HEK293 (cell line): ENCODE results near the gene CDKAL1.

ENCODE experiments used
- CTCF ChIA-PET: fragments of 350-600 bp; formaldehyde crosslinking; extraction: SDS; loops from one replicate; lab custom pipeline; 2021; ENCODE audit warnings: antibody characterized with exemption; lab: Yijun Ruan, JAX
- POLR2A ChIA-PET: fragments of 300-600 bp; formaldehyde crosslinking; extraction: SDS; loops from one replicate; lab custom pipeline; 2020; ENCODE audit warnings: antibody characterized with exemption, inconsistent platforms; lab: Yijun Ruan, JAX
- H3K27ac ChIP-seq: fragments of 200-500 bp; sonication (Bioruptor generic); 2 replicates; pipeline ENCODE4 v1.5.1; 2014; ENCODE audit warnings: low read depth, low read length, control low read depth, inconsistent platforms; ENCODE audit errors: extremely low read depth
- H3K36me3 ChIP-seq, 2 experiments: fragments of 200-500 bp in 1 of 2; sonication (Bioruptor generic) in 1 of 2; 1 replicate in 1 of 2; 2 replicates in 1 of 2; pipeline ENCODE4 v1.5.1; 2014 to 2017; ENCODE audit warnings: inconsistent platforms in 2 of 2, low read length in 2 of 2; ENCODE audit not compliant: control insufficient read depth in 2 of 2, insufficient read depth in 1 of 2
- H3K4me1 ChIP-seq: fragments of 200-500 bp; sonication (Bioruptor generic); 2 replicates; pipeline ENCODE4 v1.5.1; 2014; ENCODE audit warnings: mild to moderate bottlenecking, low read length, inconsistent platforms; ENCODE audit not compliant: control insufficient read depth, insufficient read depth
- H3K4me3 ChIP-seq: 2 replicates; pipeline ENCODE4 v1.5.1; 2011; ENCODE audit warnings: low read depth, mild to moderate bottlenecking, control low read depth, low read length, moderate library complexity
- H3K9me3 ChIP-seq: fragments of 200-500 bp; sonication (Bioruptor generic); 2 replicates; pipeline ENCODE4 v1.5.1; 2014; ENCODE audit warnings: low read depth, low read length, inconsistent platforms; ENCODE audit not compliant: control insufficient read depth, insufficient read depth
- BCL11A ChIP-seq: fragments of 450-650 bp; formaldehyde crosslinking; IDR thresholded peaks from 2 replicates; pipeline ENCODE4 v1.5.1; 2016; ENCODE audit warnings: low read depth, missing biosample characterization, missing genetic modification characterization
- EGR2 ChIP-seq: fragments of 450-650 bp; formaldehyde crosslinking; IDR thresholded peaks from 2 replicates; pipeline ENCODE4 v1.5.1; 2016; ENCODE audit warnings: low read depth, missing biosample characterization, missing genetic modification characterization
- HOXA7 ChIP-seq: sonication (generic); formaldehyde crosslinking; IDR thresholded peaks from 2 replicates; pipeline ENCODE4 v1.8.1; 2022; ENCODE audit warnings: missing genetic modification reagents, borderline replicate concordance
- RBAK ChIP-seq: fragments of 450-650 bp; formaldehyde crosslinking; IDR thresholded peaks from 2 replicates; pipeline ENCODE4 v1.5.1; 2016; ENCODE audit warnings: missing biosample characterization, missing genetic modification characterization
- ZNF155 ChIP-seq: fragments of 450-650 bp; formaldehyde crosslinking; IDR thresholded peaks from 2 replicates; pipeline ENCODE4 v1.5.1; 2016; ENCODE audit warnings: missing biosample characterization, missing genetic modification characterization
- ZNF184 ChIP-seq: fragments of 450-650 bp; IDR thresholded peaks from 2 replicates; pipeline ENCODE4 v1.5.1; 2018; ENCODE audit warnings: missing biosample characterization, mild to moderate bottlenecking, missing genetic modification characterization
- ZNF202 ChIP-seq: fragments of 450-650 bp; formaldehyde crosslinking; IDR thresholded peaks from 2 replicates; pipeline ENCODE4 v1.5.1; 2016; ENCODE audit warnings: missing biosample characterization, missing genetic modification characterization, borderline replicate concordance
- ZNF266 ChIP-seq: fragments of 450-650 bp; formaldehyde crosslinking; IDR thresholded peaks from 2 replicates; pipeline ENCODE4 v1.5.1; 2016; ENCODE audit warnings: missing biosample characterization, missing genetic modification characterization, low read depth
- ZNF335 ChIP-seq: fragments of 450-650 bp; formaldehyde crosslinking; conservative IDR thresholded peaks from 2 replicates; pipeline ENCODE4 v1.5.1; 2016; ENCODE audit warnings: missing biosample characterization, missing genetic modification characterization
- ZNF514 ChIP-seq: fragments of 450-650 bp; formaldehyde crosslinking; IDR thresholded peaks from 2 replicates; pipeline ENCODE4 v1.5.1; 2016; ENCODE audit warnings: missing biosample characterization, missing genetic modification characterization
- ZNF521 ChIP-seq: fragments of 450-650 bp; formaldehyde crosslinking; IDR thresholded peaks from 2 replicates; pipeline ENCODE4 v1.5.1; 2017; ENCODE audit warnings: missing biosample characterization, mild to moderate bottlenecking, missing genetic modification characterization
- ZNF530 ChIP-seq: fragments of 450-650 bp; formaldehyde crosslinking; IDR thresholded peaks from 2 replicates; pipeline ENCODE4 v1.5.1; 2016; ENCODE audit warnings: low read depth, missing biosample characterization, missing genetic modification characterization
- ZNF561 ChIP-seq: fragments of 450-650 bp; IDR thresholded peaks from 2 replicates; pipeline ENCODE4 v1.5.1; 2018; ENCODE audit warnings: missing biosample characterization, missing genetic modification characterization, borderline replicate concordance
- ZNF571 ChIP-seq: fragments of 450-650 bp; formaldehyde crosslinking; IDR thresholded peaks from 2 replicates; pipeline ENCODE4 v1.5.0; 2017; ENCODE audit warnings: missing biosample characterization, missing genetic modification characterization
- ZNF610 ChIP-seq: fragments of 450-650 bp; formaldehyde crosslinking; IDR thresholded peaks from 2 replicates; pipeline ENCODE4 v1.5.1; 2016; ENCODE audit warnings: missing biosample characterization, missing genetic modification characterization, borderline replicate concordance
- ZNF660 ChIP-seq: fragments of 450-650 bp; IDR thresholded peaks from 2 replicates; pipeline ENCODE4 v1.5.1; 2018; ENCODE audit warnings: missing biosample characterization, mild to moderate bottlenecking, missing genetic modification characterization
- ZNF76 ChIP-seq: fragments of 450-650 bp; formaldehyde crosslinking; IDR thresholded peaks from 2 replicates; pipeline ENCODE4; 2016; ENCODE audit warnings: low read depth, missing biosample characterization, missing genetic modification characterization, borderline replicate concordance
- TF ChIP-seq, protein P1 (sequence below): fragments of 450-650 bp; formaldehyde crosslinking; IDR thresholded peaks from 2 replicates; pipeline ENCODE4 v1.5.1; 2017; ENCODE audit warnings: missing biosample characterization, missing genetic modification characterization
- TF ChIP-seq, protein P2 (sequence below): fragments of 450-650 bp; formaldehyde crosslinking; conservative IDR thresholded peaks from 2 replicates; pipeline ENCODE4 v1.5.1; 2016; ENCODE audit warnings: low read depth, missing biosample characterization, missing genetic modification characterization

Gene CDKAL1

DNA sequence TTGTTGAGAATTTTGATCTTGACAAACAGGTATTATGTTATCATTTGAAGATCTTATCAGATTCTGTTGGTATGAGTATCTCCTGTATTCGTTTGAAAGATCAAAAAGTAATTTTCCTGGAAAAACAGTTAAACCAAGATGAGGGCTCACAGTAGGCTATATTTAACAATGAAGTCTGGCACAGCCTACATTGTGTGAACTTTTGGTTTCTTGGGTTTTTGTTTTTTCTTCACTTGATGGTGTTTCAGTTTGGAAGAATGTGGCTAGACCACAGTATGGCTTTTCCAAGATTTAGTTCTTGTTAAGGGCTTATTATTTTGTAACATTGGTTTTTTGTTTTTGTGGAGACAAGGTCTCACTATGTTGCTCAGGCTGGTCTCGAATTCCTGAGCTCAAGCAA, 306.4 kb downstream of the CDKAL1 start:
- no peaks in the 10 kb centered on the region for H3K9me3 ChIP-seq
- no peak overlapping the region for H3K4me3 ChIP-seq
- no peaks in the 10 kb centered on the region for H3K4me1 ChIP-seq
- no peaks in the 10 kb centered on the region for H3K36me3 ChIP-seq
- ChIA-PET CTCF (interaction anchor here (1.0 kb wide), 1 partner anchor 127 kb away, joined by 3 read pairs; no protein-coding TSS in a partner anchor), POLR2A (no interaction called here)
- H3K27ac ChIP-seq, result no peak overlapping the region
- TF ChIP-seq ZNF521 (tag by site-specific recombination), result no peak
- TF ChIP-seq ZNF530 (tag by site-specific recombination), result no peak
- no peak for TF ChIP-seq RBAK (tag by site-specific recombination)
- TF ChIP-seq HOXA7 (CRISPR knock-in tag), result no peak
- TF ChIP-seq ZNF155, result no peak
- TF ChIP-seq ZNF202 (tag by site-specific recombination), result no peak
- TF ChIP-seq ZNF335 (tag by site-specific recombination), result no peak
- TF ChIP-seq, protein P1, sequence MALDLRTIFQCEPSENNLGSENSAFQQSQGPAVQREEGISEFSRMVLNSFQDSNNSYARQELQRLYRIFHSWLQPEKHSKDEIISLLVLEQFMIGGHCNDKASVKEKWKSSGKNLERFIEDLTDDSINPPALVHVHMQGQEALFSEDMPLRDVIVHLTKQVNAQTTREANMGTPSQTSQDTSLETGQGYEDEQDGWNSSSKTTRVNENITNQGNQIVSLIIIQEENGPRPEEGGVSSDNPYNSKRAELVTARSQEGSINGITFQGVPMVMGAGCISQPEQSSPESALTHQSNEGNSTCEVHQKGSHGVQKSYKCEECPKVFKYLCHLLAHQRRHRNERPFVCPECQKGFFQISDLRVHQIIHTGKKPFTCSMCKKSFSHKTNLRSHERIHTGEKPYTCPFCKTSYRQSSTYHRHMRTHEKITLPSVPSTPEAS (tag by site-specific recombination), result no peak

DNA sequence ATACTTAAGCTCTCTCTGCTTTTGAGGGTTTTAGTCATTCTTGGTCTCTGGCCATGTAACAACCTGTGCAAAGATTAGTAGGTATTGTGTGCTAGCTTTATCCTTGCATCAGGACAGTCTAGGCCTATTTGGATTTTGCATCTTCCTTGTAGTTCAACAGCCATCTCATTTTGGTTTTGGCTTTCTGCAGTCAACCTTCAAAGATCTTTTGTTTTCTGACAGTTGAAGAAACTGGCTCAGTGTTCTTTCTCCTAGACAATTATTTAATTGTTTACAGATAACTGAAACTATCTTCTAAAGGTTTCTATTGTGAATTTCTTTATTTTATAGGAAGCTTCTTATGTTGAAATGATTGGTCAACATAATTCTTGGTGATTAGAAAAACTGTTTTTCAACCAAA, 307.5 kb downstream of the CDKAL1 start:
- Histone ChIP-seq H3K4me1 (0 out of 2 replicates have a peak, but pooled peaks cover 4% of the 10 kb centered on the region), H3K27ac (no peak overlapping the region), H3K4me3 (no peak overlapping the region), H3K9me3 (no peaks in the 10 kb centered on the region), H3K36me3 (no peaks in the 10 kb centered on the region)
- no peak for TF ChIP-seq ZNF266 (tag by site-specific recombination)
- no peak for TF ChIP-seq ZNF660
- no peak for TF ChIP-seq EGR2
- TF ChIP-seq ZNF561 (tag by site-specific recombination), result no peak
- TF ChIP-seq, protein P2, sequence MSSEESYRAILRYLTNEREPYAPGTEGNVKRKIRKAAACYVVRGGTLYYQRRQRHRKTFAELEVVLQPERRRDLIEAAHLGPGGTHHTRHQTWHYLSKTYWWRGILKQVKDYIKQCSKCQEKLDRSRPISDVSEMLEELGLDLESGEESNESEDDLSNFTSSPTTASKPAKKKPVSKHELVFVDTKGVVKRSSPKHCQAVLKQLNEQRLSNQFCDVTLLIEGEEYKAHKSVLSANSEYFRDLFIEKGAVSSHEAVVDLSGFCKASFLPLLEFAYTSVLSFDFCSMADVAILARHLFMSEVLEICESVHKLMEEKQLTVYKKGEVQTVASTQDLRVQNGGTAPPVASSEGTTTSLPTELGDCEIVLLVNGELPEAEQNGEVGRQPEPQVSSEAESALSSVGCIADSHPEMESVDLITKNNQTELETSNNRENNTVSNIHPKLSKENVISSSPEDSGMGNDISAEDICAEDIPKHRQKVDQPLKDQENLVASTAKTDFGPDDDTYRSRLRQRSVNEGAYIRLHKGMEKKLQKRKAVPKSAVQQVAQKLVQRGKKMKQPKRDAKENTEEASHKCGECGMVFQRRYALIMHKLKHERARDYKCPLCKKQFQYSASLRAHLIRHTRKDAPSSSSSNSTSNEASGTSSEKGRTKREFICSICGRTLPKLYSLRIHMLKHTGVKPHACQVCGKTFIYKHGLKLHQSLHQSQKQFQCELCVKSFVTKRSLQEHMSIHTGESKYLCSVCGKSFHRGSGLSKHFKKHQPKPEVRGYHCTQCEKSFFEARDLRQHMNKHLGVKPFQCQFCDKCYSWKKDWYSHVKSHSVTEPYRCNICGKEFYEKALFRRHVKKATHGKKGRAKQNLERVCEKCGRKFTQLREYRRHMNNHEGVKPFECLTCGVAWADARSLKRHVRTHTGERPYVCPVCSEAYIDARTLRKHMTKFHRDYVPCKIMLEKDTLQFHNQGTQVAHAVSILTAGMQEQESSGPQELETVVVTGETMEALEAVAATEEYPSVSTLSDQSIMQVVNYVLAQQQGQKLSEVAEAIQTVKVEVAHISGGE (tag by site-specific recombination), result no peak
- ChIA-PET POLR2A (no interaction called here), CTCF (no interaction called here)

DNA sequence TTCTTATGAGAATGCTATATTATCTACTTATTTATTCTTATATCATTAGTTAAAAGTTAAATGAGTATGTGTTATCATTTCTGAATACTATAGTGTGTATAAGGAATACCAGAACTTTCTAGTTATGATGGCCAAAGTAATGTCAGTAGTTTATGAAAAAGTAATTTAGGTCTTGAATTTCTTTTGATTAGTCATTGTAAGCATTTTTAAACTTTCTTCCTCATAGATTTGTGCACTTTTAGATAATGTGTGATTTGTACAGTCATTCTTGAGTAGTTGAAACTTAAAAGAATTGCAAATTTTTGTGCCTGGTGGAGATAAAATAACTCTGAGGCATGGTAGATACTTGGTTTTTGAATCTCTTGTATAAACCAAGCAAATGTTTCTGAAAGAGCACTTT, 311.3 kb downstream of the CDKAL1 start:
- TF ChIP-seq ZNF514 (tag by site-specific recombination) (no peak), BCL11A (tag by site-specific recombination) (no peak), ZNF76 (tag by site-specific recombination) (no peak), ZNF571 (tag by site-specific recombination) (no peak), ZNF184 (tag by site-specific recombination) (no peak), ZNF610 (tag by site-specific recombination) (no peak)
- no peaks in the 10 kb centered on the region for H3K9me3 ChIP-seq
- POLR2A ChIA-PET, result no interaction called here
- CTCF ChIA-PET, result no interaction called here
- no peak overlapping the region for H3K4me3 ChIP-seq
- H3K4me1 ChIP-seq, result peaks cover 4% of the 10 kb centered on the region; the same call in 1 of the 2 replicates
- H3K36me3 ChIP-seq, result no peaks in the 10 kb centered on the region
- no peak overlapping the region for H3K27ac ChIP-seq
